ENCODE data around the gene CLIP1.
"Not testable (repeated sequence)": the region's sequence is repeated elsewhere in the genome, so short reads cannot be mapped to it uniquely, and the experiment has no call there.

CLIP1 gene

DNA sequence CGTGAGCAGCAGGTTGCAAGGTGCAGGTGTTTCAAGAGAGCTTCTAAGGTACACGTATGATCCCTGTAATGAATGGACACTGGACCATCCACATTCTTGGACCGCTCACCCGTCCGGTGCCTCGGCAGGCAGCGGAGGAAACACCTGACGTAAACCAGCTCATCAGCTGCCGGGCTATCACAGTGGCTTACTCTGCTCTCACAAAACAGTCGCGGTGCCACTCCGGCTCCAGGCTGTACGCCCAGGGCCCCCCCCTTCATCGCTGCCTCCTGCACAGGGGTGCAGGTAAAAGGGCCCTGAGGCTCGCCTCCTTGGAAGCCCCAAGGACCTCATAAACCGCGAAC is 156.6 kb downstream of the CLIP1 start:
- Histone ChIP-seq H4K12ac (ENCODE audit: low read depth, low read length) (peak overlapping the region; percentile 95), H3K4me3 (ENCODE audit: low read depth, low read length) (peak overlapping the region; percentile 96)

DNA sequence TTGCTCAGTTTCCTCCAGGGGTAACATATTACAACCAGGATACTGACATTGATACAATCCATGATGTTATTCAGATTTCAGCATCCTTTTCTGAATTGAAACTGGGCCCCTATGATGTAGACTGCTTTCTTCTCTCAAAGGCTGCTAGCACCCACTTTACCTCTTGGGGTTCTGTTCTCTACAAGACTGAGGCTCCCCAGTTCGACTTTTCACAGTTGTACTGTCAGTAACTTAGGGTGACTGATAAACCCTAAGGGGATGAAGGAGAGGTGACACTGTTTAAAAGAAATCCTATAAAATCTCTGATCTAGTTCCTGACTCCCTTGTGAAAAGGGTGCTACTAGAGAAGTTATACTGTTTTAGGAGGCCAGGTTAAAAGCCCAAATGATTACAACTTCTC is 157.0 kb downstream of the CLIP1 start:
- H3K79me1 ChIP-seq (ENCODE audit: low read length), result peaks cover 8% of the 10 kb centered on the region
- no peak overlapping the region for H3K14ac ChIP-seq (ENCODE audit: low read length)
- H2AK5ac ChIP-seq (ENCODE audit: low read length), result no peak overlapping the region
- H3K4me2 ChIP-seq (ENCODE audit: low read length), result peak overlapping the region; percentile 88
- H3K9me3 ChIP-seq (ENCODE audit: insufficient read depth, low read depth, low read length), result no peaks in the 10 kb centered on the region
- WGBS (ENCODE audit: extremely low coverage, insufficient coverage, insufficient read length), result no CpG with 5 or more reads among the region's 1 CpG
- no peak overlapping the region for H2BK12ac ChIP-seq (ENCODE audit: low read length)
- no peak overlapping the region for H2BK5ac ChIP-seq (ENCODE audit: low read depth, low read length, poor library complexity)
- DNase-seq, result no peak
- H3K4me3 ChIP-seq (ENCODE audit: low read depth, low read length), result peak overlapping the region; percentile 96
- no peak overlapping the region for H4K12ac ChIP-seq (ENCODE audit: low read depth, low read length)
- peaks cover 10% of the 10 kb centered on the region in 2 experiments for H3K36me3 ChIP-seq (ENCODE audit: control insufficient read depth in 1 of 2, insufficient read depth in 2 of 2, low read length in 2 of 2)
- peak overlapping the region; percentile 99 for H2AFZ ChIP-seq (ENCODE audit: insufficient read depth, low read length, poor library complexity)
- H3K18ac ChIP-seq (ENCODE audit: low read length), result no peak overlapping the region
- no peak overlapping the region for H3K4ac ChIP-seq (ENCODE audit: low read depth, low read length)
- H3K23ac ChIP-seq (ENCODE audit: low read length), result no peak overlapping the region
- peak overlapping the region; percentile 98 for H4K8ac ChIP-seq (ENCODE audit: low read depth, low read length)
- H3K79me2 ChIP-seq (ENCODE audit: control insufficient read depth, insufficient read depth, low read length, poor library complexity), result peaks cover 5% of the 10 kb centered on the region
- peak overlapping the region; percentile 81 for H3K9ac ChIP-seq (ENCODE audit: low read length)
- H4K91ac ChIP-seq (ENCODE audit: low read depth, low read length), result no peak overlapping the region
- no peaks in the 10 kb centered on the region for H3K27me3 ChIP-seq (ENCODE audit: insufficient read depth, low read length)
- H3K27ac ChIP-seq (ENCODE audit: low read depth, low read length), result peak overlapping the region; percentile 79
- H2BK120ac ChIP-seq (ENCODE audit: insufficient read depth, low read length, poor library complexity), result no peak overlapping the region
- H3K4me1 ChIP-seq (ENCODE audit: control insufficient read depth in 1 of 2, insufficient read depth in 2 of 2, low read length in 2 of 2), result no peaks in the 10 kb centered on the region

More for the DNA sequence above, 156.6 kb downstream of the CLIP1 start:
- Histone ChIP-seq H2BK120ac (ENCODE audit: insufficient read depth, low read length, poor library complexity) (peak overlapping the region; percentile 79), H2BK5ac (ENCODE audit: low read depth, low read length, poor library complexity) (peak overlapping the region; percentile 76), H3K36me3 (ENCODE audit: control insufficient read depth in 1 of 2, insufficient read depth in 2 of 2, low read length in 2 of 2) (peaks cover 7 to 10% of the 10 kb centered on the region in 2 experiments), H4K91ac (ENCODE audit: low read depth, low read length) (peak overlapping the region; percentile 96), H3K14ac (ENCODE audit: low read length) (peak overlapping the region; percentile 99), H3K4me1 (ENCODE audit: control insufficient read depth in 1 of 2, insufficient read depth in 2 of 2, low read length in 2 of 2) (no peaks in the 10 kb centered on the region), H3K4ac (ENCODE audit: low read depth, low read length) (peak overlapping the region; percentile 95), H3K18ac (ENCODE audit: low read length) (peak overlapping the region; percentile 96), H2AFZ (ENCODE audit: insufficient read depth, low read length, poor library complexity) (peak overlapping the region; percentile 99), H3K9me3 (ENCODE audit: insufficient read depth, low read depth, low read length) (no peaks in the 10 kb centered on the region), H4K8ac (ENCODE audit: low read depth, low read length) (peak overlapping the region; percentile 98), H3K4me2 (ENCODE audit: low read length) (peak overlapping the region; percentile 88), H3K23ac (ENCODE audit: low read length) (no peak overlapping the region), H3K79me1 (ENCODE audit: low read length) (peaks cover 8% of the 10 kb centered on the region), H3K9ac (ENCODE audit: low read length) (peak overlapping the region; percentile 81), H2AK5ac (ENCODE audit: low read length) (peak overlapping the region; percentile 61), H3K79me2 (ENCODE audit: control insufficient read depth, insufficient read depth, low read length, poor library complexity) (peaks cover 5% of the 10 kb centered on the region), H3K27me3 (ENCODE audit: insufficient read depth, low read length) (no peaks in the 10 kb centered on the region), H2BK12ac (ENCODE audit: low read length) (no peak overlapping the region), H3K27ac (ENCODE audit: low read depth, low read length) (peak overlapping the region; percentile 79)
- DNase-seq, result peak; percentile 63 to 65
- no CpG with 5 or more reads among the region's 17 CpGs for WGBS (ENCODE audit: extremely low coverage, insufficient coverage, insufficient read length)

DNA sequence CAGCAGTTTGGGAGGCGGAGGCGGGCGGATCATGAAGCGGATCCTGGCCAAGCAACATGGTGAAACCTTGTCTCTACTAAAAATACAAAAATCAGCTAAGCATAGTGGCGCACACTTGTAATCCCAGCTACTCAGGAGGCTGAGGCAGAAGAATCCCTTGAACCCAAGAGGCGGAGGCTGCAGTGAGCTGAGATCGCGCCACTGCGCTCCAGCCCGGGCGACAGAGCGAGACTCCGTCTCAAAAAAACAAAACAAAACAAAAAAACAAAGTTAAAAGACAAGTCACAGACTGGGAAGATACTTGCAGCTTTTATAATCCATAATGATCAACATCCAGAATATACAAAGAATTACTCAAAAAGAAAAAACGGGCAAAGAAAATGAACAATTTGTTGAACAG is 161.7 kb downstream of the CLIP1 start:
- not testable (repeated sequence) for H4K8ac ChIP-seq (ENCODE audit: low read depth, low read length); H2BK5ac ChIP-seq (ENCODE audit: low read depth, low read length, poor library complexity); H3K27me3 ChIP-seq (ENCODE audit: insufficient read depth, low read length); H2AK5ac ChIP-seq (ENCODE audit: low read length); DNase-seq; H4K12ac ChIP-seq (ENCODE audit: low read depth, low read length); H3K9ac ChIP-seq (ENCODE audit: low read length); H2BK12ac ChIP-seq (ENCODE audit: low read length); H3K4me2 ChIP-seq (ENCODE audit: low read length); H3K23ac ChIP-seq (ENCODE audit: low read length); H3K4ac ChIP-seq (ENCODE audit: low read depth, low read length); H3K4me3 ChIP-seq (ENCODE audit: low read depth, low read length); H3K18ac ChIP-seq (ENCODE audit: low read length); H2AFZ ChIP-seq (ENCODE audit: insufficient read depth, low read length, poor library complexity); H3K4me1 ChIP-seq (ENCODE audit: control insufficient read depth in 1 of 2, insufficient read depth in 2 of 2, low read length in 2 of 2); H3K14ac ChIP-seq (ENCODE audit: low read length); H4K91ac ChIP-seq (ENCODE audit: low read depth, low read length); H3K9me3 ChIP-seq (ENCODE audit: insufficient read depth, low read depth, low read length); H3K79me2 ChIP-seq (ENCODE audit: control insufficient read depth, insufficient read depth, low read length, poor library complexity); H2BK120ac ChIP-seq (ENCODE audit: insufficient read depth, low read length, poor library complexity); H3K79me1 ChIP-seq (ENCODE audit: low read length); H3K27ac ChIP-seq (ENCODE audit: low read depth, low read length)
- whole genome bisulfite sequencing (ENCODE audit: extremely low coverage, insufficient coverage, insufficient read length), result no CpG with 5 or more reads among the region's 14 CpGs
- peaks cover 22 to 26% of the 10 kb centered on the region in 2 experiments for H3K36me3 ChIP-seq (ENCODE audit: control insufficient read depth in 1 of 2, insufficient read depth in 2 of 2, low read length in 2 of 2)

DNA sequence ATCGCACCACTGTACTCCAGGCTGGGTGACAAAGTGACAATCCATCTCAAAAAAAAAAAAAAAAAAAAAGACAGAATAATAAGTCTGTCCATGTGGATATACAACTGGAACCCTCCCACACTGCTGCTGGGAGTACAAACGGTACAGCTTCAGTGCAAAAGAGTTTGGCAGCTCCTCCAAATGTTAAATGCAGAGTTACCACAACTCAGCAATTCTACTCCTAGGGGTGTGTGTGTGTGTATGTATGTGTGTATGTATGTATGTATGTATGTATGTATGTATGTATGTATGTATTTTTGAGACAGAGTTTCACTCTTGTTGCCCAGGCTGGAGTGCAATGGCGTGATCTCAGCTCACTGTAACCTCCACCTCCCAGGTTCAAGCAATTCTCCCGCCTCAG is 163.5 kb downstream of the CLIP1 start:
- not testable (repeated sequence) for H3K27ac ChIP-seq (ENCODE audit: low read depth, low read length); H3K4me1 ChIP-seq (ENCODE audit: control insufficient read depth in 1 of 2, insufficient read depth in 2 of 2, low read length in 2 of 2); H2AK5ac ChIP-seq (ENCODE audit: low read length); H3K4me3 ChIP-seq (ENCODE audit: low read depth, low read length); H4K8ac ChIP-seq (ENCODE audit: low read depth, low read length); H3K23ac ChIP-seq (ENCODE audit: low read length); DNase-seq; H3K4me2 ChIP-seq (ENCODE audit: low read length); H3K27me3 ChIP-seq (ENCODE audit: insufficient read depth, low read length); H2BK12ac ChIP-seq (ENCODE audit: low read length); H3K9ac ChIP-seq (ENCODE audit: low read length); H2AFZ ChIP-seq (ENCODE audit: insufficient read depth, low read length, poor library complexity); H4K91ac ChIP-seq (ENCODE audit: low read depth, low read length); H2BK120ac ChIP-seq (ENCODE audit: insufficient read depth, low read length, poor library complexity); H3K9me3 ChIP-seq (ENCODE audit: insufficient read depth, low read depth, low read length); H3K79me2 ChIP-seq (ENCODE audit: control insufficient read depth, insufficient read depth, low read length, poor library complexity); H3K4ac ChIP-seq (ENCODE audit: low read depth, low read length); H3K79me1 ChIP-seq (ENCODE audit: low read length); H3K18ac ChIP-seq (ENCODE audit: low read length); H3K14ac ChIP-seq (ENCODE audit: low read length); H4K12ac ChIP-seq (ENCODE audit: low read depth, low read length); H2BK5ac ChIP-seq (ENCODE audit: low read depth, low read length, poor library complexity)
- no CpG with 5 or more reads among the region's 4 CpGs for WGBS (ENCODE audit: extremely low coverage, insufficient coverage, insufficient read length)
- peaks cover 22 to 25% of the 10 kb centered on the region in 2 experiments for H3K36me3 ChIP-seq (ENCODE audit: control insufficient read depth in 1 of 2, insufficient read depth in 2 of 2, low read length in 2 of 2)
